Measurements from ENCODE around the gene MLN. TPM values are rescaled to one million over a fixed set of nuclear protein-coding genes. Genes with fewer than 3 reads are reported as not detected.

The MLN gene
- total RNA-seq, 4 donors from 2014 or later = not detected

DNA sequence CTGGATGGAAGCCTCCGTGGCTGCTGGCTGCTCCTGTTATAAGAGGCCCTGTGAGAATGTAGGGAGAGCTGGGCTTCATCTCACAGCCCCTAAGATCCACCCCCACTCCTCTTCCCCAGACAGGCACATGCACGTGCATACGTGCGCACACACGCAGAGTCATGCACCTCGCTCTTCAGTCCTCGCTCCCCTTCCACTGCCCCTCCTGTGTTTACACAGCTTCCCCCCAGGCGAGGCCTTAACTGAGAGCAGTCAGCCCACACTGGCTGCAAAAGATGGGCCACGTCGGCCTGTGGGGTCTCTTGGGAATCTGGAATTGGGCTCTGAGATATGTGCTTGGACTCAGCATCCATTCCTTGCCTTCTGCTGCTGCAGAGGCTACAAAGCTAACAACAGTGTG is 35.2 kb upstream of the MLN start:
- 88% methylated on average over 10 of the region's 10 CpGs; no CpG with 5 or more reads in 1 of the 2 donors for WGBS, 2 donors (ENCODE audit: low coverage in 1 of 2)
- TF ChIP-seq EP300 (IDR thresholded peaks at IDR 0.05; ENCODE audit: low read depth) (no peak), POLR2AphosphoS5 (IDR thresholded peaks at IDR 0.05) (no peak), POLR2A (IDR thresholded peaks at IDR 0.05) (no peak)
- TF ChIP-seq, protein P1, sequence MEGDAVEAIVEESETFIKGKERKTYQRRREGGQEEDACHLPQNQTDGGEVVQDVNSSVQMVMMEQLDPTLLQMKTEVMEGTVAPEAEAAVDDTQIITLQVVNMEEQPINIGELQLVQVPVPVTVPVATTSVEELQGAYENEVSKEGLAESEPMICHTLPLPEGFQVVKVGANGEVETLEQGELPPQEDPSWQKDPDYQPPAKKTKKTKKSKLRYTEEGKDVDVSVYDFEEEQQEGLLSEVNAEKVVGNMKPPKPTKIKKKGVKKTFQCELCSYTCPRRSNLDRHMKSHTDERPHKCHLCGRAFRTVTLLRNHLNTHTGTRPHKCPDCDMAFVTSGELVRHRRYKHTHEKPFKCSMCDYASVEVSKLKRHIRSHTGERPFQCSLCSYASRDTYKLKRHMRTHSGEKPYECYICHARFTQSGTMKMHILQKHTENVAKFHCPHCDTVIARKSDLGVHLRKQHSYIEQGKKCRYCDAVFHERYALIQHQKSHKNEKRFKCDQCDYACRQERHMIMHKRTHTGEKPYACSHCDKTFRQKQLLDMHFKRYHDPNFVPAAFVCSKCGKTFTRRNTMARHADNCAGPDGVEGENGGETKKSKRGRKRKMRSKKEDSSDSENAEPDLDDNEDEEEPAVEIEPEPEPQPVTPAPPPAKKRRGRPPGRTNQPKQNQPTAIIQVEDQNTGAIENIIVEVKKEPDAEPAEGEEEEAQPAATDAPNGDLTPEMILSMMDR (IDR thresholded peaks at IDR 0.05) = no peak
- in situ Hi-C loops (cut with MboI; ENCODE audit: low pct_ligation_motif_present in 1 of 4, low pct_unique_long_range_greater_than_20kb in 1 of 4, low sequenced_read_pairs in 3 of 4) = no loop called here
- intact Hi-C loops (cut with DNase I; ENCODE audit: low total_unique reads) = no loop called here
- Histone ChIP-seq H3K4me3 (no peak overlapping the region), H3K4me1 (peaks cover 0 to 20% (median 8%) of the 10 kb centered on the region in 4 donors), H3K27me3 (no peaks in the 10 kb centered on the region), H3K36me3 (no peaks in the 10 kb centered on the region), H3K27ac (no peak overlapping the region), H3K9me3 (no peaks in the 10 kb centered on the region)
- no peak for DNase-seq

DNA sequence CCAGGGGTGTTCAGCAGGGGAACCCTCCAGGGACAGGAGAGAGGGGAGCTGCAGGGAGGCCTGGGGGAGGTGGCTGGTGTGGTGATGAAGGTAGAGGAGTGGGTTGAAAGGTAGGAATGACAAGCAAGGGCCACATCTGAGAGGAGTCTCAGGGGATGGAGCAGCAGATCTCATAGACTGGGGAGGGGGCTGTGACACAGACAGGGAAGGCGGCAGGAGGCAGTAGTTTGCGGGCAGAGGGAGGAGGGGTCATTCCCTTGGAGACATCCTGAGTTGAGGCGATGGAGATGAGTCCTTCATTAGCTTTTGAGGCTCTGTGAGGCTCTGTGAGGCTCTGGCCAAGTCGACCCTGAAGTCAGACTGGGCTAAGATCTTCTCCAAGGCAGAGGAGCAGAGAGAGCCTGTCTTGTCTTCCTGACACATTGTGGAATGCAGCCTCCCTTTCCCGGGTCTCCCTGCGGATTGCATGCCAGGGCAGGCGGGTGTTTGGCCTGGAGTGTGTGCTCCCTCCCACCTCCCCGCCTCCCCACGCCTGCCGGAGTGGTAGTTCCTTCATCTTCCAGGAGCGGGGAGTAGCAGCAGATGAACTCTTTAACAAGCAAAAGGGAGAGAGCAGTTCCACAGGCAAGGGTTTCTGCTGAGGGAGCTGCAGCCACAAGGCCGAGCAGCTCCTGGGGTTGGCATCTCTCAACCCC is 34.3 kb upstream of the MLN start:
- whole genome bisulfite sequencing, 2 donors (ENCODE audit: low coverage in 1 of 2) = 67 to 69% methylated on average over 3 to 12 of the region's 12 CpGs
- H3K4me3 ChIP-seq = no peak overlapping the region
- no peaks in the 10 kb centered on the region for H3K27me3 ChIP-seq
- no peak for DNase-seq
- H3K9me3 ChIP-seq = no peaks in the 10 kb centered on the region
- in situ Hi-C loops (cut with MboI; ENCODE audit: low pct_ligation_motif_present in 1 of 4, low pct_unique_long_range_greater_than_20kb in 1 of 4, low sequenced_read_pairs in 3 of 4) = no loop called here
- intact Hi-C loops (cut with DNase I; ENCODE audit: low total_unique reads) = no loop called here
- H3K4me1 ChIP-seq = peaks cover 0 to 20% (median 8%) of the 10 kb centered on the region in 4 donors
- no peaks in the 10 kb centered on the region for H3K36me3 ChIP-seq
- TF ChIP-seq POLR2AphosphoS5 (IDR thresholded peaks at IDR 0.05) (no peak), POLR2A (IDR thresholded peaks at IDR 0.05) (no peak), EP300 (IDR thresholded peaks at IDR 0.05; ENCODE audit: low read depth) (no peak)
- TF ChIP-seq, protein P1 (IDR thresholded peaks at IDR 0.05) = no peak
- no peak overlapping the region for H3K27ac ChIP-seq

DNA sequence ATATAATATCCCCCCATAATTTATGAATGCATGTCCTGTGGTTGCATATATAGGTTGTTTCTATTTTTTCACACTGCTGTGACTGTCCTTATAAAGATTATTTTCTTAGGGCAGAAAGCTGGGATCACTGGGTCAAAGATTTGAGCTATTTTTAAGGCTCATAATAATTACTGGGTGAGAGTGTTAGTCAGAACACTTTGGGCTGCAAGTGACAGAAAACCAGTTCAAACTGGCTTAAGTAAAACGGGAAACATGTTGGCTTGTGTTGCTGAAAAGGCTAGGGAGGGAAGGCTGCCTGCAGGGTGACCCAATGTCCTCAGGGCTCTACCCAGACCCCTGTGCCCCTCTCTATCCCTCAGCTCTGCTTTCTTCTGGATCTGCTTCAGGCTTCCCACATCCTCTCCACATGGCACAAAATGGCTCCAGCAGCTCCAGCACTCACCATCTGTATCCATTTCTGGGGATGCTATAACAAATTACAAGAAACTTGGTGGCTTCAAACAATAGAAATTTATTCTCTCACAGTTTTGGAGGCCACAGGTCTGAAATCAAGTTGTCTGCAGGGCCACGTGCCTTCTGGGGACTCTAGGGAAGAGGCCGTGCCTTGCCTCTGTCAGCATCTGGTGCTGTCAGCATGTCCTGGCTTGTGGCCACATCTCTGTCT is 33.1 kb upstream of the MLN start:
- Histone ChIP-seq H3K27ac (no peak overlapping the region), H3K4me1 (peaks cover 0 to 20% (median 8%) of the 10 kb centered on the region in 4 donors), H3K27me3 (no peaks in the 10 kb centered on the region), H3K36me3 (no peaks in the 10 kb centered on the region), H3K4me3 (no peak overlapping the region), H3K9me3 (no peaks in the 10 kb centered on the region)
- in situ Hi-C loops (cut with MboI; ENCODE audit: low pct_ligation_motif_present in 1 of 4, low pct_unique_long_range_greater_than_20kb in 1 of 4, low sequenced_read_pairs in 3 of 4) (no loop called here), intact Hi-C loops (cut with DNase I; ENCODE audit: low total_unique reads) (no loop called here)
- 65 to 76% methylated on average over 2 to 3 of the region's 3 CpGs for WGBS, 2 donors (ENCODE audit: low coverage in 1 of 2)
- DNase-seq = no peak
- no peak for TF ChIP-seq POLR2AphosphoS5 (IDR thresholded peaks at IDR 0.05)
- no peak for TF ChIP-seq POLR2A (IDR thresholded peaks at IDR 0.05)
- TF ChIP-seq, protein P1 (IDR thresholded peaks at IDR 0.05) = no peak

GRCh38 chr6:33834401-33835392 is 30.9 kb upstream of the MLN start:
- intact Hi-C loops (cut with DNase I; ENCODE audit: low total_unique reads) = no loop called here
- Histone ChIP-seq H3K4me3 (no peak overlapping the region), H3K4me1 (peaks cover 0 to 7% (median 3%) of the 10 kb centered on the region in 4 donors), H3K27ac (no peak overlapping the region), H3K9me3 (no peaks in the 10 kb centered on the region), H3K36me3 (no peaks in the 10 kb centered on the region), H3K27me3 (no peaks in the 10 kb centered on the region)
- WGBS, 2 donors (ENCODE audit: low coverage in 1 of 2) = 89 to 96% methylated on average over 9 to 22 of the region's 22 CpGs
- TF ChIP-seq POLR2A (IDR thresholded peaks at IDR 0.05) = no peak
- TF ChIP-seq, protein P1 (IDR thresholded peaks at IDR 0.05) = no peak
- no peak for TF ChIP-seq EP300 (IDR thresholded peaks at IDR 0.05; ENCODE audit: low read depth)
- no peak for TF ChIP-seq POLR2AphosphoS5 (IDR thresholded peaks at IDR 0.05)
- in situ Hi-C loops (cut with MboI; ENCODE audit: low pct_ligation_motif_present in 1 of 4, low pct_unique_long_range_greater_than_20kb in 1 of 4, low sequenced_read_pairs in 3 of 4) = no loop called here
- no peak for DNase-seq

Measured in transverse colon (tissue), 4 donors.